ENCODE data around the gene TMEM235.

TMEM235 gene

DNA sequence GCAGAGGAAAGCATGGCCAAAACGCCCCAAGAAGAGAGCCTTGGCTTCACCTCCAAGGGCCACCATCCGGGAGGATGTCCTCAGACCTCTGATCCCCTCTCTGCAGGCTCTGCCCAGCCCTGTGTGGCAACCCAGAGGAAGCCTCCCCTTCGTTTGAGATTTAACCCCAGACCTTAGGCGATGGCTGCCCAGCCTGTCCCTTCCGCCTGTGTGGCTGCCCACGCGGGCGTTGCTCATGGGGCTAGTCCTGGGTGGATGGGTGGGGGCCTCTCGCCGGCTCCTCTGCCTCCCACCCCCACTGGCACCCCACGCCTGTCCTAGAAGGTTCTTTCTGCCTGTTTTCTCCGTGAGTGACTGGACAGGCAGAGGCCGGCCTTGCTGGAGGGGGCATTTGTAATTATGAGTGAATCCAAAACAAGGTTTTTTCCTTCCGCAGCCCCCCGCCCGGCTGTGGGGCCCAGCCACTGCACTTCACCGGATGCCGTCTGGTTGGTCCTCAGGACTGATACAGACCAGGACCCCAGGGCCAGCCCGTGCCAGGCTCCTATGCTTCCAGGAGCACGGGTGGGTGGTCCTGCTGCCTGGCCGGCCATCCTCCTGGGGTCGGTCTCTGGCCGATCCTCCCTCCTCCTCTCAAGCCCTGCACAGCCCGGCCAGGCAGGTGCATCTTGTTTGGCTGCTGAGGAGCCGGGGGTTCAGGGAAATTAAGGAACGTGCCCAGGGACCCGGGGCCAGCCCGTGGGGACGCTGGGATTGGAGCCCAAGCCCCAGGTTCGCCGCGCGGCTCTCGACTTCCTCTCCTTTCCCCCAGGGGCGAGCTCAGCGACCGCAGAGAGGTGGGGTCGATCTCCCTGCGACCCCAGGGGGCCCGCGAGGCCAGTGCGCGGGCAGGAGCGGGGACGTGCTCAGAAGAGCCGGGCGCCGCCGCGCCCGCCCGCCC, at the start of gene TMEM235:
TMEM235 (plus strand) TSS at position 636 of the 940 bp plus-strand sequence. CDS start 393 bp downstream, outside the sequence.
- peak; percentile 34 for DNase-seq

GRCh38 chr17:78182504-78182903, 48.9 kb upstream of the TMEM235 start:
- DNase-seq: no peak

GRCh38 chr17:78183916-78184315, 47.5 kb upstream of the TMEM235 start:
- no peak for DNase-seq

DNA sequence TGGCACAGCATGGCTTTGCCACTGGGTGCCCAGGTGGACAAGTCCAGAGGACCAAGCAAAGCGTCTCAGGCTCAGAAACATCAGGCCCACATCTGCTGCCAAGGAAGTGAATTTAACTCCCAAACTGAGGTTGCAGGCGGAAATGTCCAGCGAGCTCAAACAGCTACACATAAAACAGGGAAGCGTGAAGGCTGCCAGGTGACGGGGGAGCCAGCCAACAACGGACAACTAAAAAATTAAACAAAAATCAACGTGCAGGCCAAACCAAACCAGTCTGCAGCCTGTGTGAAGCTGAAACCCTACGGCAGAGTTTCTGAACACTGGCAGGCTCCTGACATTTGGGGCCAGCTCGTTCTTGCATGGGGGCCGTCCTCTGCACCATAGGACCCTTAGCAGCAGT, 47.1 kb upstream of the TMEM235 start:
- DNase-seq: no peak

- no peak for DNase-seq
Measured at GRCh38 chr17:78184868-78185267, 46.6 kb upstream of the TMEM235 start.

DNA sequence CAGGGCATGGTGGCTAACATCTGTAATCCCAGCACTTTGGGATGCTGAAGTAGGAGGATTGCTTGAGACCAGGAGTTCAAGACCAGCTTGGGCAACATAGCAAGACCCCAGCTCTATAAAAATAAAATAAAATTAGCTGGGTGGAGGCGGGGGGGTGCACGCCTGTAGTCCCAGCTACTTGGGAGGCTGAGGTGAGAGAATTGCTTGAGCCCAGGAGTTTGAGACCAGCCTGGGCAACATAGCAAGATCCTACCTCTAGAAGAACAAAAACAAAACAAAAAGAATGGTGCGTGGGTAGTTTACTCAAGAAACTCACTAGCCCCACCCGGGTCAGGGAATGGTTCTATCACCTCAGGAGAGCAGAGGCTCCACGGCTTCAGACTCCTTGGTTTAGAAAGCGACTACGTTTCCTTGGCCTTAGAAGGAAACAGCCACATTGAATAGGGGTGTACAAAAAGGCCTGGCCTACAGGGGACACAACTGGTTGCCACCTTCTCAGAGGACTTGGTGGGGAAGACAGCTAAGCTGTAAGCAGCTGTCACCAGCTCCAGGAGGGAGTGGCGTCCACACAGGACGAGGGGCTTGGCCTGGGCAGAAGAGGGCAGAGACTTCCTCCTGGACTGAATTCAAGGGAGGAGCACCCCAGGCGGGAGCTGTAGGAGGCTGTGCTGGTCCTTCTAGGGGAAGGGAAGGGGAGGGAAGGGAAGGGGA, 45.3 kb upstream of the TMEM235 start:
- no peak for DNase-seq

DNA sequence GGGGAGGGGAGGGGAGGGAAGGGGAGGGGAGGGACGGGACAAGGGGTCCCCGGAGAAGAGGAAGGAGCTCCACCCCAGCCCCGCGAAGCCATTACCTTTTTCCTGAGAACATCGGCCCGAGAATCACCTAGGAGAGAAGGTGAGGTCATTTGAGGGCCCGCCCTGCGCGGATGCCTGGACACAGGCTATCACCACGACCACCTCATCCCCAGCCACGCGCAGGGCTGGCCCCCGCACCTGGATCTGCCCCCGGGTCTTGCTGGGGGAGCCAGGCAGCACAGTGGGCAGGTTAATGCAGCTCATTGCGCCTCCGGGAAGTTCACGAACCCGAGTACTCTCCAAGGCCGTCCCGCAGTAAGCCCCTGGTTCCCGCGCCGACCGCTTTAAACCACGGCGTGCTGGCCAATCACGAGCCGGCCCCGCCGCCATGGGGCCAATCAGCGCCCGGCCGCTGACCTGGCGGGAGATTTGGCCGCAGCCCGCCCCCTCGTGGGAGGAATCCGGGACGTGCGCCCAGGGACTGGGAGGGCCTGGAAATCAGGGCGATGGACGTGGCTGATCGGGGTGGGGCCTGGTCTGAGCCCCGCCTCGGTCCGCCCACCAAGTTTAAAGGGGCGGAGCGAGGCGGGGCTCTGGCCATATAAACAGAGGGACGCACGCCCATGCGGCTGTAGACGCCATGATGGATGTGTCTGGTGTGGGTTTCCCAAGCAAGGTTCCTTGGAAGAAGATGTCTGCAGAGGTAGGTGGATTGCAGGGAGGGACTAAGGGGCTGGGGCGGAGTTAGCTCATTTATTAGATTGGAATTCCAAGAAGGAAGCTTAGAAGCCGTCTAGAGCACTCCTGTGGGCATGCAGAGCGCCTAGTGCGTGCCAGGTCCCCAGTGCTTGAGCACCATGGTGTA, 44.5 kb upstream of the TMEM235 start, which contains the start of the genes AFMID and TK1:
AFMID (plus strand) TSS at position 671 of the 904 bp plus-strand sequence; CDS start at position 680, 9 bp downstream.
TK1 (minus strand) TSS at position 361 of the 904 bp plus-strand sequence; CDS start at position 303, 58 bp downstream.
- DNase-seq: peak; percentile 97

GRCh38 chr17:78196716-78197115, 34.7 kb upstream of the TMEM235 start:
- DNase-seq: no peak

DNA sequence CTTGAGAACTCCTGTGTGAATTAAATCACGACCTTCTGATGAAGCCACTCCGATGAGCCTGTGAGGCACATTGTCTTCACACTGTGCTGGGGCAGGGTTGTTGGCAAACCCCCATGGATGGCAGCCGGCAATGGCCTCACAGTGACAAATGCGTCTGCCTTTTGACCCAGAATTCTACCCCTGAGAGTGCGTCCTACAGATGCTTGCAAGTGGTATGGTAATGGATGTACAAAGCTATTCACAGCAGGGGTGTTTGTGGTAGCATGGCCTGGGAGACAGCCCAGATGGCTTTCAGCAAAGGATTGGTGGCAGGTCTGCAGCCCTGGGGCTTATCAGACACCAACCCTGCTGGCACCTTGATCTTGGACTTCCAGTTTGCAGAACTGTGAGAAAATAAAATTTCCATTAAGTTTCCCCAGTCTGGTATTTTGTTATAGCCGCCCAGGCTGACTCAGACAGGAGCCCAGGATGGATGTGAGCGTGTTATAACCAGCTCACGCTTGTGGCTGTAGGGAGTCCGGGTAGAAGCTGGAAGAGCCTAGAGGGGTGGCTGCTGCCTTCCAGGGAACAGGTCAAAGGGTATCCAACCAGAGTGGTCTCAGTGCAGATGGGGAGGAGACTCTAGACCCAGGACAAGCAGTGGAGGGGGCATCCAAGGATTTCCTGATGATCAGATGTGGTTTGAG, 34.1 kb upstream of the TMEM235 start:
- peak; percentile 49 for DNase-seq

DNA sequence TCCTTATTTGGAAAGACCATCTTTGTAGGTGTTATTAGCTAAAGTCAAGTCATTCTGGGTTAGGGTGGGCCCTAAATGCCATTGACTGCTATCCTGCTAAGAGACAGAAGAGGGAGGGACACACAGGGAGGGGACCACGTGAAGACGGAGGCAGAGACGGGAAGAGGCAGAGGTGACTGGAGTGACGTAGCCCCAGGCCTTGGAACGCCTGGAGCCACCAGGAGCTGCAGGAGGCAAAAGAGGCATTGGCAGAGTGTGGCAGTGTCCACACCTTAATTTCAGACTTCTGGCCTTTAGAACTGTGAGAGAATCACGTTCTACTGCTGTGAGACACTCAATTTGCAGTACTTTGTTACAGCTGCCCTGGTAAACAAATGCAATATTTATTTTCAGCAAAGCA, 31.0 kb upstream of the TMEM235 start:
- no peak for DNase-seq

DNA sequence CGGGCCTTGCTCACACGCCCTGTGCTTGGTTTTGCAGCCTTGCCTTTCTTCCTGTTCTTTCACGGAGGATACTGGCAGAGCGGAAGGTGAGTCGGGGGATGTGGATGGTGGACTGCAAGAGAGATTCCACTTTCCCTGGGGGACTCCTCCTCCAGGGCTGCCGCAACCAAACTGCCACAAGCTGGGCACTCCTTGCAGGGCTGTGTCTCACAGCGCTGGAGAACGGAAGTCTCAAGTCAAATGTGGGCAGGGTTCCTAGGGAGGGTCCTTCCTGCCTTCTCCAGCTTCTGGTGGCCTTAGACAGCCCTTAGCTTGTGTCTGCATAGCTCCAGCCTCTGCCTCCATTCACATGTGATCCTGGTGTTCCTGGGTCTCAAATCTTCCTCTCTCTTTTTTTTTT, 28.8 kb upstream of the TMEM235 start:
- no peak for DNase-seq

- no peak for DNase-seq
Measured at GRCh38 chr17:78204387-78205123, 26.9 kb upstream of the TMEM235 start.

- no peak for DNase-seq
Measured at GRCh38 chr17:78205124-78205775, 26.2 kb upstream of the TMEM235 start.

GRCh38 chr17:78206298-78206697, 25.1 kb upstream of the TMEM235 start:
- no peak for DNase-seq

DNA sequence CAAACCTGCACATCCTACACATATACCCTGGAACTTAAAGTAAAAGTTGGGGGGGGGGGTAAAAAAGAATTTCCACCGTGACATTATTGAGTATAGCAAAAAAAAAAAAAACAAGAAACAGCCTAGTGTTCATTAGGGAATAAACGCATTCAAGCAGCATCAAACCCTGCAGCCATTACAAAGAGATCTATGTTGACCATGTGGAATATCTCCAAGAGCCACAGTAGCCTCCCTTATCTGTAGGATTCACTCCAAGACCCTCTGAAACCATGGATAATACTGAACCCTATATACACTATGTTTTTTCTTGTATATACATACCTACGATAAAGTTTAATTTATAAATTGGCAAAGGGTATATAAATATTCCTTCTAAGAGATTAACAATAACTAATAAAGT, 22.9 kb upstream of the TMEM235 start:
- no peak for DNase-seq

DNA sequence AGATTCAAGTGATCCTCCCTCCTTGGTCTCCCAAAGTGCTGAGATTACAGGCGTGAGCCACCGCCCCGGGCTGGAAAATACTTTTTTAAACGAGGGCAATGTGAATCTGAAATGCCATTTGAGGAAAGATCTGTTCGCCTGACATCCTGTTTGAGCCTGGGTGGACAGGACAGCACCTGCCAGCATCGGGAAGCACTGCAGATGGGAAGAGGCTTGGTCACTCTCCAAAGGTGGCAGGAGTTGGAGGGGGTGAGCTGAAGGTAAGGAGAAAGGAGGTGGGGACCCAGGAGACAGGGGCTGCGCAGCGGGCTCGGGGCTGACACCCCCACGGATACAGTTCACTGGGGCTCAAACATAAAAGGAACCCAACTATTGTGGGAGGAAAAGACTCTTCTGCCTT, 21.3 kb upstream of the TMEM235 start:
- no peak for DNase-seq

- no peak for DNase-seq
Measured at GRCh38 chr17:78211032-78211431, 20.4 kb upstream of the TMEM235 start.

DNA sequence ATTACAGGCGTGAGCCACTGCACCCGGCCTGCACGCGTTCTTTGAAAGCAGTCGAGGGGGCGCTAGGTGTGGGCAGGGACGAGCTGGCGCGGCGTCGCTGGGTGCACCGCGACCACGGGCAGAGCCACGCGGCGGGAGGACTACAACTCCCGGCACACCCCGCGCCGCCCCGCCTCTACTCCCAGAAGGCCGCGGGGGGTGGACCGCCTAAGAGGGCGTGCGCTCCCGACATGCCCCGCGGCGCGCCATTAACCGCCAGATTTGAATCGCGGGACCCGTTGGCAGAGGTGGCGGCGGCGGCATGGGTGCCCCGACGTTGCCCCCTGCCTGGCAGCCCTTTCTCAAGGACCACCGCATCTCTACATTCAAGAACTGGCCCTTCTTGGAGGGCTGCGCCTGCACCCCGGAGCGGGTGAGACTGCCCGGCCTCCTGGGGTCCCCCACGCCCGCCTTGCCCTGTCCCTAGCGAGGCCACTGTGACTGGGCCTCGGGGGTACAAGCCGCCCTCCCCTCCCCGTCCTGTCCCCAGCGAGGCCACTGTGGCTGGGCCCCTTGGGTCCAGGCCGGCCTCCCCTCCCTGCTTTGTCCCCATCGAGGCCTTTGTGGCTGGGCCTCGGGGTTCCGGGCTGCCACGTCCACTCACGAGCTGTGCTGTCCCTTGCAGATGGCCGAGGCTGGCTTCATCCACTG, 17.3 kb upstream of the TMEM235 start, which contains the start of gene BIRC5:
BIRC5 (plus strand) TSS at position 238 of the 690 bp plus-strand sequence; CDS start at position 302, 64 bp downstream.
- peak; percentile 91 for DNase-seq

DNA sequence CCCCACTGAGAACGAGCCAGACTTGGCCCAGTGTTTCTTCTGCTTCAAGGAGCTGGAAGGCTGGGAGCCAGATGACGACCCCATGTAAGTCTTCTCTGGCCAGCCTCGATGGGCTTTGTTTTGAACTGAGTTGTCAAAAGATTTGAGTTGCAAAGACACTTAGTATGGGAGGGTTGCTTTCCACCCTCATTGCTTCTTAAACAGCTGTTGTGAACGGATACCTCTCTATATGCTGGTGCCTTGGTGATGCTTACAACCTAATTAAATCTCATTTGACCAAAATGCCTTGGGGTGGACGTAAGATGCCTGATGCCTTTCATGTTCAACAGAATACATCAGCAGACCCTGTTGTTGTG, 16.7 kb upstream of the TMEM235 start:
- no peak for DNase-seq

All from midbrain (tissue), 1 donor.